Measurements from ENCODE around the gene KDM4C.

DNA sequence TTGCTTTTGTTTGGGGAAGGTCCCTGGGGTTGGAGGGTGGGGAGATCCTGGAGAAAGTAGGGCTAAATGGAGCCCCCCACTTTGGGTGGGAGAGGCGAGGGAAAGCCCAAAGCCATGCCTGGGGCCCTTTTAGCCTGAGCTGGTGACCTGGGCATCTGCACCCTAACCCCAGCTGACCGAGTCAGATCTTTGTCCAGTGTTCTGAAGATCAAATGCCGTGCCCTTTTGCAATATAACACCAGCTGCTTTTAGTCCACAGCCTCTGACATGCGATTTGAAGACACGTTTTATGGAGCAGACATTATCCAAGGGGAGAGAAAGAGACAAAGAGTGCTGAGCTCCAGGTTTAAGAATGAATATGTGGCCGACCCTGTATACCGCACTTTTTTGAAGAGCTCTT lies 416.5 kb downstream of the KDM4C start:
- no peak for TF ChIP-seq CTCF (IDR thresholded peaks at IDR 0.05; ENCODE audit: borderline replicate concordance, extremely low read depth, low read length, poor library complexity, severe bottlenecking)
- TF ChIP-seq EZH2 (IDR thresholded peaks at IDR 0.05; ENCODE audit: borderline replicate concordance, low read depth, low read length, severe bottlenecking), result no peak

Measured in DND-41 (cell line).